SK-N-SH treated with all-trans-retinoic acid at 6 μM for 48 hours (cell line): ENCODE measurements around the gene DLG2.

Source experiments
- ATAC-seq: fragments of 200-7000 bp; cut with Tn5 transposase; 3 replicates; pipeline ENCODE4 v1.9.1; 2020; ENCODE audit warnings: mild to moderate bottlenecking, moderate library complexity
- ARNTL ChIP-seq: fragments of 450-650 bp; formaldehyde crosslinking; IDR thresholded peaks from 2 replicates; pipeline ENCODE4 v1.5.0; 2020; ENCODE audit warnings: low read depth, mild to moderate bottlenecking, moderate library complexity, borderline replicate concordance
- BACH2 ChIP-seq: fragments of 250-450 bp; sonication (Bioruptor Pico); IDR thresholded peaks from 2 replicates; pipeline ENCODE4 v1.9.0; 2021; ENCODE audit warnings: mild to moderate bottlenecking, borderline replicate concordance
- CREB5 ChIP-seq: fragments of 250-450 bp; sonication (Bioruptor Pico); IDR thresholded peaks from 2 replicates; pipeline ENCODE4 v1.5.1; 2020; ENCODE audit warnings: low read depth, mild to moderate bottlenecking, moderate library complexity
- CSDC2 ChIP-seq: fragments of 250-450 bp; sonication (Bioruptor Pico); IDR thresholded peaks from 2 replicates; pipeline ENCODE4 v1.5.0; 2020; ENCODE audit warnings: mild to moderate bottlenecking, moderate library complexity
- CSRNP3 ChIP-seq: fragments of 250-450 bp; sonication (Bioruptor Pico); IDR thresholded peaks from 2 replicates; pipeline ENCODE4 v1.5.1; 2021; ENCODE audit warnings: mild to moderate bottlenecking, moderate library complexity
- ESRRG ChIP-seq: fragments of 250-450 bp; sonication (Bioruptor Pico); IDR thresholded peaks from 2 replicates; pipeline ENCODE4 v1.6.1; 2021; ENCODE audit warnings: mild to moderate bottlenecking
- GLIS3 ChIP-seq: fragments of 250-450 bp; sonication (Bioruptor Pico); IDR thresholded peaks from 2 replicates; pipeline ENCODE4 v1.5.0; 2020; ENCODE audit warnings: mild to moderate bottlenecking, moderate library complexity
- ISL1 ChIP-seq: fragments of 250-450 bp; sonication (Bioruptor Pico); IDR thresholded peaks from 2 replicates; pipeline ENCODE4 v2.1.2; 2022; ENCODE audit warnings: mild to moderate bottlenecking, moderate library complexity
- OSR1 ChIP-seq: fragments of 250-450 bp; sonication (Bioruptor Pico); IDR thresholded peaks from 2 replicates; pipeline ENCODE4 v1.8.0; 2022; ENCODE audit warnings: moderate library complexity, mild to moderate bottlenecking, inconsistent platforms
- PATZ1 ChIP-seq: fragments of 250-450 bp; sonication (Bioruptor Pico); IDR thresholded peaks from 2 replicates; pipeline ENCODE4 v1.8.0; 2020; ENCODE audit warnings: mild to moderate bottlenecking, moderate library complexity, borderline replicate concordance
- POU6F1 ChIP-seq: fragments of 250-450 bp; sonication (Bioruptor Pico); IDR thresholded peaks from 2 replicates; pipeline ENCODE4 v1.8.0; 2021; ENCODE audit warnings: low read depth, mild to moderate bottlenecking, moderate library complexity, borderline replicate concordance
- PPARA ChIP-seq: fragments of 250-450 bp; sonication (Bioruptor Pico); IDR thresholded peaks from 2 replicates; pipeline ENCODE4 v1.5.0; 2020; ENCODE audit warnings: mild to moderate bottlenecking, borderline replicate concordance
- RARB ChIP-seq: fragments of 250-450 bp; sonication (Bioruptor Pico); IDR thresholded peaks from 2 replicates; pipeline ENCODE4 v1.8.0; 2021; ENCODE audit warnings: mild to moderate bottlenecking, moderate library complexity
- SNAI2 ChIP-seq: fragments of 250-450 bp; sonication (Bioruptor Pico); IDR thresholded peaks from 2 replicates; pipeline ENCODE4 v1.5.0; 2020; ENCODE audit warnings: mild to moderate bottlenecking, moderate library complexity
- TCF4 ChIP-seq: fragments of 250-450 bp; sonication (Bioruptor Pico); IDR thresholded peaks from 2 replicates; pipeline ENCODE4 v1.8.0; 2021; ENCODE audit warnings: mild to moderate bottlenecking, moderate library complexity, borderline replicate concordance
- TOX ChIP-seq: fragments of 250-450 bp; sonication (Bioruptor Pico); IDR thresholded peaks from 2 replicates; pipeline ENCODE4 v1.8.0; 2021; ENCODE audit warnings: mild to moderate bottlenecking, moderate library complexity, borderline replicate concordance
- TSHZ2 ChIP-seq: fragments of 250-450 bp; sonication (Bioruptor Pico); IDR thresholded peaks from 2 replicates; pipeline ENCODE4 v1.5.0; 2020; ENCODE audit warnings: mild to moderate bottlenecking, moderate library complexity
- ZC3H10 ChIP-seq: fragments of 250-450 bp; sonication (Bioruptor Pico); IDR thresholded peaks from 2 replicates; pipeline ENCODE4 v1.5.1; 2021; ENCODE audit warnings: mild to moderate bottlenecking, moderate library complexity
- ZFP3 ChIP-seq: fragments of 250-450 bp; sonication (Bioruptor Pico); IDR thresholded peaks from 2 replicates; pipeline ENCODE4 v1.5.0; 2020; ENCODE audit warnings: mild to moderate bottlenecking, moderate library complexity
- ZFP30 ChIP-seq: fragments of 450-650 bp; formaldehyde crosslinking; IDR thresholded peaks from 2 replicates; pipeline ENCODE4 v1.5.0; 2022; ENCODE audit warnings: mild to moderate bottlenecking, moderate library complexity
- ZNF565 ChIP-seq: fragments of 450-650 bp; formaldehyde crosslinking; conservative IDR thresholded peaks from 2 replicates; pipeline ENCODE4 v1.5.0; 2020; ENCODE audit warnings: low read depth, mild to moderate bottlenecking, moderate library complexity
- ZNF70 ChIP-seq: fragments of 450-650 bp; formaldehyde crosslinking; IDR thresholded peaks from 2 replicates; pipeline ENCODE4 v1.5.0; 2020; ENCODE audit warnings: mild to moderate bottlenecking, moderate library complexity
- ZNF8 ChIP-seq: fragments of 450-650 bp; formaldehyde crosslinking; IDR thresholded peaks from 2 replicates; pipeline ENCODE4 v1.5.0; 2020; ENCODE audit warnings: mild to moderate bottlenecking, moderate library complexity

Gene DLG2

GRCh38 chr11:84322211-84322610 lies 1304.9 kb downstream of the DLG2 start:
- no peak for ATAC-seq
- TF ChIP-seq ZC3H10 (CRISPR knock-in tag) (no peak), CSDC2 (CRISPR knock-in tag) (no peak), ARNTL (CRISPR knock-in tag) (no peak), PPARA (CRISPR knock-in tag) (no peak), TCF4 (CRISPR knock-in tag) (no peak), ZNF565 (CRISPR knock-in tag) (no peak), ESRRG (no peak), TOX (CRISPR knock-in tag) (no peak), ZNF8 (CRISPR knock-in tag) (no peak), ISL1 (no peak), POU6F1 (CRISPR knock-in tag) (no peak), ZNF70 (CRISPR knock-in tag) (no peak)

GRCh38 chr11:84319863-84320262 lies 1307.3 kb downstream of the DLG2 start:
- ATAC-seq = no peak
- TF ChIP-seq TCF4 (CRISPR knock-in tag) (peak; percentile 98), POU6F1 (CRISPR knock-in tag) (no peak; the same call in 1 of the 2 replicates), PATZ1 (CRISPR knock-in tag) (no peak; the same call in 1 of the 2 replicates), CSRNP3 (CRISPR knock-in tag) (peak; percentile 70; the same call in 1 of the 2 replicates), RARB (CRISPR knock-in tag) (peak; percentile 34; the same call in 1 of the 2 replicates), ESRRG (no peak), ZFP3 (CRISPR knock-in tag) (no peak; the same call in 1 of the 2 replicates), TOX (CRISPR knock-in tag) (no peak), GLIS3 (CRISPR knock-in tag) (0 out of 2 replicates have a peak, but pooled peaks have one; percentile 62), BACH2 (CRISPR knock-in tag) (peak; percentile 91; the same call in 1 of the 2 replicates), CREB5 (CRISPR knock-in tag) (peak; percentile 30; the same call in 1 of the 2 replicates), ZNF8 (CRISPR knock-in tag) (peak; percentile 62), SNAI2 (CRISPR knock-in tag) (peak; percentile 57; the same call in 1 of the 2 replicates), ZNF70 (CRISPR knock-in tag) (0 out of 2 replicates have a peak, but pooled peaks have one; percentile 25), ZFP30 (no peak), ZNF565 (CRISPR knock-in tag) (no peak), OSR1 (CRISPR knock-in tag) (no peak), CSDC2 (CRISPR knock-in tag) (no peak), PPARA (CRISPR knock-in tag) (0 out of 2 replicates have a peak, but pooled peaks have one; percentile 24), ISL1 (peak; percentile 59), TSHZ2 (peak; percentile 97), ARNTL (CRISPR knock-in tag) (no peak)
- TF ChIP-seq, all 23 proteins: peak for 12
